SJCRH30 (cell line): ENCODE measurements around the gene PRR5L. TPM values are rescaled to one million over a fixed set of nuclear protein-coding genes. Genes with fewer than 3 reads are reported as not detected.
"Not testable (repeated sequence)": the region's sequence is repeated elsewhere in the genome, so short reads cannot be mapped to it uniquely, and the experiment has no call there.

Source experiments
- DNase-seq, 2 experiments: peaks; one replicate each; pipeline ENCODE4 v3.0.0-alpha.2; 2015 to 2020
- H3K27ac ChIP-seq: fragments of 250-450 bp; sonication (Bioruptor Pico); 2 replicates; pipeline ENCODE4 v1.5.1; 2020; ENCODE audit warnings: mild to moderate bottlenecking, moderate library complexity
- H3K27me3 ChIP-seq: fragments of 250-450 bp; sonication (Bioruptor Pico); 2 replicates; pipeline ENCODE4 v1.5.1; 2020; ENCODE audit warnings: mild to moderate bottlenecking, moderate library complexity
- H3K36me3 ChIP-seq: fragments of 250-450 bp; sonication (Bioruptor Pico); 2 replicates; pipeline ENCODE4 v1.5.1; 2020; ENCODE audit warnings: mild to moderate bottlenecking, moderate library complexity
- H3K4me1 ChIP-seq: fragments of 250-450 bp; sonication (Bioruptor Pico); 2 replicates; pipeline ENCODE4 v1.5.1; 2020; ENCODE audit warnings: mild to moderate bottlenecking, moderate library complexity
- H3K4me3 ChIP-seq: fragments of 250-450 bp; sonication (Bioruptor Pico); 2 replicates; pipeline ENCODE4 v1.5.1; 2020; ENCODE audit warnings: mild to moderate bottlenecking, moderate library complexity
- H3K9me3 ChIP-seq: fragments of 250-450 bp; sonication (Bioruptor Pico); replicated peaks from 2 replicates; pipeline ENCODE4 v1.5.1; 2020; ENCODE audit warnings: mild to moderate bottlenecking, moderate library complexity
- total RNA-seq: library from RNA; depleted of rRNA; stranded (reverse); fragments of >200 nt; shearing (Covaris generic); gene quantifications from 2 replicates; pipeline ENCODE4 v1.2.3, GENCODE V29; 2014

The PRR5L gene
- total RNA-seq, 1 experiment from 2014 or later: 7.2 TPM

- Histone ChIP-seq H3K4me1 (peaks cover 5% of the 10 kb centered on the region; the same call in 1 of the 2 replicates), H3K9me3 (no peaks in the 10 kb centered on the region), H3K27ac (no peak overlapping the region), H3K36me3 (no peaks in the 10 kb centered on the region), H3K27me3 (no peaks in the 10 kb centered on the region), H3K4me3 (no peak overlapping the region)
- DNase-seq: peak; percentile 52 to 74
These were observed 4.6 kb downstream of the PRR5L start for GRCh38 chr11:36300650-36301049.

- peaks cover 5% of the 10 kb centered on the region; the same call in 1 of the 2 replicates for H3K4me1 ChIP-seq
- no peak overlapping the region for H3K27ac ChIP-seq
- H3K4me3 ChIP-seq: no peak overlapping the region
- H3K9me3 ChIP-seq: no peaks in the 10 kb centered on the region
- no peaks in the 10 kb centered on the region for H3K27me3 ChIP-seq
- no peak for DNase-seq
- no peaks in the 10 kb centered on the region for H3K36me3 ChIP-seq
These were observed 8.3 kb downstream of the PRR5L start for GRCh38 chr11:36304351-36304750.

GRCh38 chr11:36305047-36305446 is 9.0 kb downstream of the PRR5L start:
- Histone ChIP-seq H3K4me3 (no peak overlapping the region), H3K9me3 (no peaks in the 10 kb centered on the region), H3K27ac (no peak overlapping the region), H3K4me1 (peaks cover 5% of the 10 kb centered on the region; the same call in 1 of the 2 replicates), H3K36me3 (no peaks in the 10 kb centered on the region), H3K27me3 (no peaks in the 10 kb centered on the region)
- no peak for DNase-seq

- H3K36me3 ChIP-seq: no peaks in the 10 kb centered on the region
- DNase-seq: peak; percentile 35 to 66
- no peak overlapping the region for H3K4me3 ChIP-seq
- H3K4me1 ChIP-seq: peaks cover 6% of the 10 kb centered on the region
- H3K9me3 ChIP-seq: no peaks in the 10 kb centered on the region
- no peak overlapping the region for H3K27ac ChIP-seq
- no peaks in the 10 kb centered on the region for H3K27me3 ChIP-seq
These were observed 10.8 kb downstream of the PRR5L start for GRCh38 chr11:36306888-36307287.

GRCh38 chr11:36308577-36308976 is 12.5 kb downstream of the PRR5L start:
- H3K36me3 ChIP-seq: no peaks in the 10 kb centered on the region
- no peaks in the 10 kb centered on the region for H3K9me3 ChIP-seq
- no peak for DNase-seq
- peaks cover 20% of the 10 kb centered on the region for H3K4me1 ChIP-seq
- H3K4me3 ChIP-seq: no peak overlapping the region
- H3K27ac ChIP-seq: no peak overlapping the region
- H3K27me3 ChIP-seq: no peaks in the 10 kb centered on the region

GRCh38 chr11:36309779-36310178 is 13.7 kb downstream of the PRR5L start:
- Histone ChIP-seq H3K4me1 (peaks cover 24% of the 10 kb centered on the region), H3K9me3 (no peaks in the 10 kb centered on the region), H3K27me3 (no peaks in the 10 kb centered on the region), H3K4me3 (no peak overlapping the region), H3K36me3 (no peaks in the 10 kb centered on the region), H3K27ac (no peak overlapping the region)
- no peak for DNase-seq

- DNase-seq: peak; percentile 55 to 73
- no peaks in the 10 kb centered on the region for H3K9me3 ChIP-seq
- peak overlapping the region; percentile 33 for H3K27ac ChIP-seq
- peaks cover 24% of the 10 kb centered on the region for H3K4me1 ChIP-seq
- H3K27me3 ChIP-seq: no peaks in the 10 kb centered on the region
- no peak overlapping the region for H3K4me3 ChIP-seq
- H3K36me3 ChIP-seq: no peaks in the 10 kb centered on the region
These were observed 16.0 kb downstream of the PRR5L start for GRCh38 chr11:36311926-36312595.

- no peaks in the 10 kb centered on the region for H3K27me3 ChIP-seq
- no peaks in the 10 kb centered on the region for H3K36me3 ChIP-seq
- H3K9me3 ChIP-seq: no peaks in the 10 kb centered on the region
- peak; percentile 39 to 46 for DNase-seq
- peak overlapping the region; percentile 33 for H3K27ac ChIP-seq
- H3K4me3 ChIP-seq: no peak overlapping the region
- H3K4me1 ChIP-seq: peaks cover 24% of the 10 kb centered on the region
These were observed 16.8 kb downstream of the PRR5L start for GRCh38 chr11:36312611-36313472.

- Histone ChIP-seq H3K27me3 (no peaks in the 10 kb centered on the region), H3K4me1 (peaks cover 24% of the 10 kb centered on the region), H3K27ac (no peak overlapping the region), H3K36me3 (no peaks in the 10 kb centered on the region), H3K9me3 (no peaks in the 10 kb centered on the region), H3K4me3 (no peak overlapping the region)
- DNase-seq: no peak
These were observed 17.8 kb downstream of the PRR5L start for GRCh38 chr11:36313750-36314433.

GRCh38 chr11:36314434-36314767 is 18.3 kb downstream of the PRR5L start:
- H3K27me3 ChIP-seq: no peaks in the 10 kb centered on the region
- H3K4me3 ChIP-seq: no peak overlapping the region
- no peak overlapping the region for H3K27ac ChIP-seq
- no peaks in the 10 kb centered on the region for H3K9me3 ChIP-seq
- no peaks in the 10 kb centered on the region for H3K36me3 ChIP-seq
- peaks cover 24% of the 10 kb centered on the region for H3K4me1 ChIP-seq
- DNase-seq: no peak

- DNase-seq: no peak
These were observed 20.0 kb downstream of the PRR5L start for GRCh38 chr11:36316049-36316448.

GRCh38 chr11:36317992-36318391 is 21.9 kb downstream of the PRR5L start:
- H3K27ac ChIP-seq: no peak overlapping the region
- no peaks in the 10 kb centered on the region for H3K27me3 ChIP-seq
- no peak for DNase-seq
- no peaks in the 10 kb centered on the region for H3K9me3 ChIP-seq
- H3K36me3 ChIP-seq: no peaks in the 10 kb centered on the region
- H3K4me3 ChIP-seq: no peak overlapping the region
- peaks cover 7% of the 10 kb centered on the region for H3K4me1 ChIP-seq

More at GRCh38 chr11:36316049-36316448, 20.0 kb downstream of the PRR5L start:
- H3K4me3 ChIP-seq: no peak overlapping the region
- H3K9me3 ChIP-seq: no peaks in the 10 kb centered on the region
- no peak overlapping the region for H3K27ac ChIP-seq
- no peaks in the 10 kb centered on the region for H3K36me3 ChIP-seq
- no peaks in the 10 kb centered on the region for H3K27me3 ChIP-seq
- peaks cover 24% of the 10 kb centered on the region for H3K4me1 ChIP-seq

GRCh38 chr11:36324956-36325355 is 28.9 kb downstream of the PRR5L start:
- not testable (repeated sequence) for H3K4me1 ChIP-seq, H3K4me3 ChIP-seq, H3K27ac ChIP-seq, H3K9me3 ChIP-seq, H3K36me3 ChIP-seq, DNase-seq, H3K27me3 ChIP-seq

GRCh38 chr11:36325403-36325802 is 29.3 kb downstream of the PRR5L start:
- DNase-seq, H3K36me3 ChIP-seq, H3K27ac ChIP-seq, H3K4me1 ChIP-seq, H3K9me3 ChIP-seq, H3K4me3 ChIP-seq, H3K27me3 ChIP-seq: not testable (repeated sequence)
